Stimulated activated CD8-positive, alpha-beta memory T cell treated with anti-CD3 and anti-CD28 coated beads, Interleukin-12 subunit alpha, Interleukin-12 subunit beta, amount 100 ng/mL, for 1 hour (primary cell): ENCODE results near the gene CAV1.

Experiments
- DNase-seq: peaks from one replicate; pipeline ENCODE4 v3.0.0-alpha.2; 2020; ENCODE audit warnings: low read depth

The CAV1 gene

DNA sequence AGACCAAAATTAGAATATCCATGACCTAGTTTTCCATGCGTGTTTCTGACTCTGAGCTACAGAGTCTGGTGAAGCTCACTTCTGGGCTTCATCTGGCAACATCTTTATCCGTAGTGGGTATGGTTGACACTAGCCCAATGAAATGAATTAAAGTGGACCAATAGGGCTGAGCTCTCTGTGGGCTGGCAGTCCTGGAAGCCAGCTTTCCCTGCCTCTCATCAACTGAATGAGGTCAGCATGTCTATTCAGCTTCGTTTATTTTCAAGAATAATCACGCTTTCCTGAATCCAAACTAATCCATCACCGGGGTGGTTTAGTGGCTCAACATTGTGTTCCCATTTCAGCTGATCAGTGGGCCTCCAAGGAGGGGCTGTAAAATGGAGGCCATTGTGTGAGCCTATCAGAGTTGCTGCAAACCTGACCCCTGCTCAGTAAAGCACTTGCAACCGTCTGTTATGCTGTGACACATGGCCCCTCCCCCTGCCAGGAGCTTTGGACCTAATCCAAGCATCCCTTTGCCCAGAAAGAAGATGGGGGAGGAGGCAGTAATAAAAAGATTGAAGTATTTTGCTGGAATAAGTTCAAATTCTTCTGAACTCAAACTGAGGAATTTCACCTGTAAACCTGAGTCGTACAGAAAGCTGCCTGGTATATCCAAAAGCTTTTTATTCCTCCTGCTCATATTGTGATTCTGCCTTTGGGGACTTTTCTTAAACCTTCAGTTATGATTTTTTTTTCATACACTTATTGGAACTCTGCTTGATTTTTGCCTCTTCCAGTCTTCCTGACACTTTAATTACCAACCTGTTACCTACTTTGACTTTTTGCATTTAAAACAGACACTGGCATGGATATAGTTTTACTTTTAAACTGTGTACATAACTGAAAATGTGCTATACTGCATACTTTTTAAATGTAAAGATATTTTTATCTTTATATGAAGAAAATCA is 35.5 kb downstream of the CAV1 start:
- DNase-seq = no peak

DNA sequence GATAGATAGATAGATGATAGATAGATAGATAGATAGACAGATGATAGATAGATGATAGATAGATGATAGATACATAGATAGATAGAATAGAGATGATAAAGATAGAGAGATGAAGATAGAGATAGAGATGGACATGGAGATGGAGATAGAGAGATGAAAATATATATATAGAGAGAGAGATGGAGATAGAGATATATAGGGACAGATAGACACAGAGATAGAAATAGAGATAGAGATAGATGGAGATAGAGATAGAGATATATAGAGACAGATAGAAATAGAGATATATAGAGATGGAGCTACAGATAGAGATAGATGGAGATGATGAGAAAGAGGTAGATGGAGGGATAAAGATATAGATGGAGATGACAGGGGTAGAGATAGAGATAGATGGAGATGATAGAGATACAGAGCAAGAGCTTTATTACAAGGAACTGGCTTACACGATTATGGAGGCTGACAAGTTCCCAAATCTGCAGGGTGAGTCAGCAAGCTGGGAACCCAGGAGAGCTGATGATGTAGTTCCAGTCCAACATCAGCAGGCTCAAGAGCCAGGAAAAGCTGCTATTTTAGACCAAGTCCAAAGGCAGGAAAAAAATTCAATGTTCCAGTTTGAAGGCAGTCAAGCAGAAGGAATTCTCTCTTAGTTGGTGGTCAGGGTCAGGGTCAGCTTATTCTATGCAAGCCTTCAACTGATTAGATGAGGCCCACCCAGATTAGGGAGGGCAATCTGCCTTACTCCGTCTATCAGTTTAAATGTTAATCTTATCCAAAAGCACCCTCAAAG is 37.1 kb downstream of the CAV1 start:
- no peak for DNase-seq

DNA sequence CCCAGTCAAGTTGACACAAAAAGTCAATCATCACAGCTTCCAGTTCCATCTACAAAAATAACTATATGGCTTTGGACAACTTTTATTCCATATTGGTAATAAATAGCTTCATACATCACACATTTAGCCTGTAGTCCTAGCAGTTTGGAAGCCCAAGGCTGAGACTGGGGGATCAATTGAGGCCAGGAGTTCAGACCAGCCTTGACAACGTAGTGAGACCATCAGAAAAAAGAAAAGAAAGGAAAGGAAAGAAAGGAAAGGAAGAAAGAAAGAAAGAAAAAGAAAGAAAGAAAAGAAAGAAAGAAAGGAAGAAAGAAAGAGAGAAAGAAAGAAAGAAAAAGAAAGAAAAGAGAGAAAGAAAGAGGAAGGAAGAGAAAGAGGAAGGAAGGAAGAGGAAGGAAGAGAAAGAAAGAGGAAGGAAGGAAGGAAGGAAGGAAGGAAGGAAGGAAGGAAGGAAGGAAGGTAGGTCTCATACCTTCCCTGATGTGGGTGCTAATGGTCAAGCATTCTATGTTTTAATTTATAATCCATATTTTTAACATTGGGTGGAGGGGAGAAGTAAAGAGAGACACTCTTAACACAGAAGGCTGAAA is 37.8 kb downstream of the CAV1 start:
- DNase-seq = no peak

DNA sequence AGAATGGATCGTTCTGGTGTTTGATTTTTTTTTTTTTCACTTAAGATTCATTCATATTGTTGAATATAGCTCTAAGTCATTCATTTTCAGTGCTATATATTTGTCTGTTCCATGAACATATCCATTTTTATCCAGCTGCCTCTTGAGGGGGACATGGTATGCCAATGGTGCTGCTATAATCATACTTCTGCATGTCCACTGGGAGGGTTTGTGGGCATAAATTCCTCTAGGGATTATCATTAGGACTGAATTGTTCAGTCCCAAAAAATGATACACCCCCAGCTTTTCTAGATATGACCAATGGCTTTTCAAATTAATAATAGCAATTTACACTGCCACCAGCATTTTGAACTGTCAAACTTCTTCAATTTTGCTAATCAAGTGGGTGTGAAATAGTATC is 41.1 kb downstream of the CAV1 start:
- no peak for DNase-seq

DNA sequence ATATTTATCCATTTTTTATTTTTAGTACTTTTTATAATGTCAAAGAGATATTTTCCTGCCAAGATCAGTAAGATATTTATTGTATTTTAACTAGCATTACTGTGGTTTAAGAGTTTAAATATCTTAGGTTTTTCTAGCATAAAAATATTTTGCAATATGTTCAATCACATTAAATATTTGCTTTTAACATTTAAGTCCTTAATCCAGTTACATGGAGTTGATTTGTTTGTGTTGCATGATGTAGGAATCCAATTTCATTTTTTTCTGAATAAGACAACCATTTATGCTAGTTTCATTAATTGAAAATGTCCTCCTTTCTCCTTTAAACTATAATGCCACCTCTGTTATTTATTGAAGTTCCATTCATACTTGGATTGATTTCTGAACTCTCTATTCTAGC is 41.8 kb downstream of the CAV1 start:
- no peak for DNase-seq

DNA sequence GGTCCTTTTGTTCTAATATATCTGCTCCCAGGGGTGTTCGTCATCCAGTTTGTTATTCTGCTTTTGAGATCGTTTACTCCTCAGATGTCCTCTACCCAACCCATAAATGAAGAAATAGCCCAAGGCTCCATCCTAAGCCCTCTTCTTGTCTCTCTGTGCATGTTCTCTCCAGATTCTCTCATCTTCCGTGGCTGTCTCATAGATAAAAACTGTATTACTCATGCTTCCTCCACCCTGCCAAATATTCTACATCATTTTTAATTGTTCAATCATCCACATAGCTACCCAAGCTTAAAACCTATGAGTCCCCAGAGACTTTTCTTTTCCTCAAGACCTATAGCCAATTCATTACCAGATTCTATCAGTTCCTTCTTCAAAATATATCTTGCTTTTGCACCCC is 44.9 kb downstream of the CAV1 start:
- DNase-seq = no peak

DNA sequence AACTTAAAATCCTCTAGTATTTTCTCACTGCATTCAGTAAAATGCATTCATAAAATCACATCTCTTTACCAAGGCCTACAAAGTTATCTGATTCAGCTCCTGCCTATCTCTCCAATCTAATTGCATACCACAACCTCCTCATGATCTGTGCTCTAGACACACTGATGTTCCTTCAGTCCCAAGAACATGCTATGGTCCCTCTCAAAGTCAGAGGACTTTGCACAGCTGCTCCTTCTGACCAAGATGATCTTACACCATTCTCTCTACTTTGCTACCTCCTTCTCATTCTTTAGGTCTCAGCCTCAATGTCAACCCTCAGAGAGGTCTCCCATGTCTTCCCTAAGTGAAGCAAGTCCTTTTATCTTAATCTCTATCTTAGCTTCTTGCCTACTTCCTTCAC is 45.5 kb downstream of the CAV1 start:
- DNase-seq = no peak

DNA sequence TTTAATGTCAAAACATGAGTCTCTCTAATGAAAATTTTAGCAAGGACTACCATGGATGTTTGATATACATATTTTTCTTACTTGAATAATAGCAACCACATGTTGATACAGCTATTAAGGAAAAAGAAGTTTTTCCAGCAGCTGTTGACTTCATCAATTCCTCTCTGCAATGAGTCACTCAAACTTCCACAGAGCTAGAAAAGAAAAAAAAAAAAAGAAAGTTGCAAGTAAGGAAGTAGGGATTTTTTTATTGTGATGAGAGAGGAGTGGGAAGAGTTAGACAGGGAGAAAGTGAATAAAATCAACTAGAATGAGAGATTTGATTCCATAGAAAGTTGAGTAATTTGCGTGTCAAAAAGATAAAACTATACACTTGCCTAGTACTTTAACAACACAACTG is 46.2 kb downstream of the CAV1 start:
- DNase-seq = no peak

DNA sequence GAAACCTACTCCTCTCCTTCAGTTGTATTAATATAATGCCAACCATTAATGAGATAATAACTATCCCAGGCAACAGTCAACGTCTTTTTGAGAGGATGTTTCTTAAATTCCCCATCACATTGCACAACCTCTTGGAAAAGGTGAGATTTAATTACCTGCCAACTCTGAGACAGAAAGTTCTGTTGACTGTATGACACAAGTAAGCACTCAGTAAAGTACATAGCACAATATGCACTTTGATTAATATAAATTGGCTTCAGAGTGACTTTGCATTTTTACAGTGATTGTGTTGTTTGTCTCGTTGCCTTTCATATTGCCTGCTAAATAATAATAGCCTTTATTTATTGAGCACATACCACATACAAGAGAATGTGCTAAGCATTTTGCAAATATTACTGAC is 46.7 kb downstream of the CAV1 start:
- DNase-seq = no peak

DNA sequence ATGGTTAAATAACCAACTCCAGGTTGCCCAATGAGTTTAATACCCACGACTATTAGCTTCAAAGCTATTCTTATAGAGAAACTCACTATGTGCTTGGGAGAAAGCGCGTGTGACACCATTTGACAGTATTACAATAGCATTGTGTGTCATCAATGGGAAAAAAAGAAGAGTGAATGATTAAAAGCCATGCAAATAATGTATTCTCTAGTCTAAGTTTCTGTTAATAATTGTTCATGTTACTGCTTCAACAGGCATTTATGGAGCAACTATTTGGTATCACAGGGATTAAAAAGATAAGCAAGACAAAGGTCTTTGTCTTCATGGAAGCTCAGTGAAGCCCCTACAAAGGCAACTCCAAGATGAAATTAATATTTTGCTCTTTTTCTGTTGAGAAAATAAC is 47.2 kb downstream of the CAV1 start:
- no peak for DNase-seq

DNA sequence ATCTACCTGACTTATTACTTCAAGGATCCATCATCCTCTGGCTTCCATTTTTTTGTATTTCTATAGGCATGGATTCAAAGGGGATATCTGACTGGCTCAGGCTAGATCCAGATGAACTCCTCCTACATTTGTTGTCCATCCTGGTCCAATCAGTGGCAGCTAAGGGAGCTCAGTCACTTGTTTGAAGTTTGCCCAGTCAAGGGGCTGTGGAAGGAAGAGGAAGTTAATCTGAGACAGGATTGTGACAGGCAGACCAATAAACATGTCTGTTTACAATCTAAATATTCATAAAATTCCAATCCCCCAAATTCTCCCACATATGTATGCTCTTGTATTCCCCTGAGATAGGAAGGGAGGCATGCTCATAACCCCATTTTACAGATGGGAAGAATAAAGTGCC is 48.7 kb downstream of the CAV1 start:
- no peak for DNase-seq

DNA sequence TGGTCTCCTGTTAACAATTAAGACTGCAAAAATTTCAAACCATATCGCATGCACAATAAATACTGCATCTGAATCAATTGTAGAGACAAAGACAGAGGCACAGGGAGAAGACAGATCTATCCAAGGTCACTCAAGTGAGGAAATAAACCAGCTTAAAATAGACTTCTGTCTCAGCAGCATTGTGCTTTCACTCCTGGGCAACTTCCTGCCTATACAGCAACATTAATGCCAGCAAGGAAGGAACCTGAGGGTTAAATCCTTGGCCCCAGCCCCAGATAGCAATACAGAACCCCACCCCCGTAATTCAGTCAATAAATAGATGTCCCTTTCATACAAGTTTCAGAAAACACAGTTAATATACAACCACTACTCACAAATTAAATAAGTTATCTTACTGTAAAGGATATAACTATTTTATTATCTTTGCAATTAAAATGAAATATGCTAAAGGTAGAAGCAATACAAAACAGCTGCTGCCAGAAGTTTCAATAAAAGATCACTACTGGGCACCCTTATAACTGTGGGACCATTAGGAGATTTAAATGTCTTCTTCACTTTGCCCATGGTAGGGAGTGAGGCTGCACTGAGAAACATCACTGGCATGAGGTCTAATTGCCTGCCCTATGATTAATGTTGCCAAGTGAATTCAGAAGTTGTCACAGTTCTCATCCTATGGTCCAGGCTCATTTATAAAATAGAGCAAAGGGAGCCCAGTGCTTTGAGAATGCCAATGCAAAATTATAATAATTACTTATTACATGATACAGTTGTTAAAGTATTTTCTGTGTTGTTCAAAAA is 49.4 kb downstream of the CAV1 start:
- DNase-seq = no peak

DNA sequence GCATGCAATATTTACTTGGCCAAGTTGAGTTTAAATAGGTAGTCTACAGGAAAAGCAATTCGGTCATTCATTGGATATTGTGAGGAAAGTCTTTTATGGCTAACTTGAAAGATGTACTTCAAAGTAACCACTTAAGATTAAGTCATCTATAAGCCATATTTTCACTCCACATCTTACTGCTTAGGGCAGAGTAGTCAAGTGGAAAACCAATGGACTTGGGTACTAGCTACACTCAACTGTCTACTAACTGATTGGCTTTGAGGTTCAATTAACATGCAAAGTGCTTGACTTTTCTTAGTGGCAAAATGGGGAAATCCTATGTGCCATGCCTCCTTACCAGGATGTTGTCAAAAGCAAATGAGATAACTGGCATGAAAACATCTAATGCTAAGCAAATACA is 51.0 kb downstream of the CAV1 start:
- DNase-seq = no peak

DNA sequence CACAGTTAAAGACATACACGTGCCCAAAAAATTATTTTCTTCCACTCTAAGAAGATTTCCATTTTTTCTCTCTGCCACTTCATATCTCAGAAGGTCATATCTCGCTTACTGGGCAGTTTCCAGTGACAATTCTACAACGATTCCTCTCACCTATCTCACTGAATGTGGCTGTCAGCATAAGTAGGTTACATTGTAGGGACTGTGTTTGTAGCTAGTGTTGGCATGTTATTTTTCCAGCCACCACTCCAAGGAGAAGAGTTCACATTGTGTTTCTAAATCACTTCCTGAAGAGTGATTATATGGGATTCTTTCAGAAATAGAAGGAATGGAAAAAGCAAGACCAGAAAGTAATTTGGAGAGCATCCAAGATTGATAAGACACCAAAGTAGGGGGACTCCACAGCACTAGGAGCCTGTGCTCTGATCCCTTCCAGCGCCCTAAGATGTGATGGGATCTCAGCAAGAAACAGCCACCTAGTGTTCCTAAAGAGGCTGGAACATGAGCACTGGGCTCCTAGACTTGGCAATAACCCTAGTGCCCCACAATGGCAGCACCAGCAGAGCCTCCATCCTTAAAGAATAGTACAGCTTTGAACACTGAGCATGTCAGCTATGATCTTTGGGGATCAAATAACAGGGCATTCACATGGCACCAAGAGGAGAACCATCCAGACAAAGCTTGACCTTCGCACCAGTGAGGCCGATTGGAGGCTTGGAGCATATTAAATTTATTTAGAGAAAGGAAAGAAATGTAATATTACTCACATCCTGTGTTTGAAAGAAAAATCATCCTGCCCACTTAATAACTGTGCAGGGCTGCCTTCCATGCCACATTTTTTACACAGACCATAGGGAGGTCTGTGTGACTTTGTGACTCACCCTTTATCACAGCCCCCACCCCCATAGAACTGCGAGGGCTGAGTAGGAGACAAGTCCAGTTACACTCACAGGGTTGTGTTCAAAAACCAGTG is 51.8 kb downstream of the CAV1 start:
- no peak for DNase-seq

DNA sequence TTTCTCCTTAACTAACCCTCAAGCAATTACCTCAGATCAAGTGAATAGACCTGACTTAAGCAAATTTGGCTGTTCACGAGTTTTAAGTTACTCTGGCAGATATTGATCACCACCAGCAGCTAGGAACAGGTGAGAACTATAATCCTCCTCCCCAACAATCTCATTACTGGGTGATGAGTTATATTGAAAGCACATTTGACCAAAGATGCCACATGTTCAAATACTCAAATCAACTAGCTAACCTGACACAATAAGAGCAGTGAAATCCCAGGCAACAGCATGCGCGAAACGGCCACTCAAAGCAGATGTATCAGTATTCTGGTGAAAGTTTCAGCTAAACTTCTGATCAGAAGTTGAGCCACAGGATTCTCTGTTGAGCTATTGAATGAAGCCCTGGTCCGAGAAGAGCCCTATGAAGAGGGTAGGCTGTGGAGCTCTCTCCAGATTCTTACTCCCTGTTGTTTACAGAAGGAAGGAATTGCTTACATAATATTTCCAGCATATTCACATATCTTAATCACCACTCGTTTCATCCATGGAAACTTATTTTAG is 52.6 kb downstream of the CAV1 start:
- DNase-seq = no peak

DNA sequence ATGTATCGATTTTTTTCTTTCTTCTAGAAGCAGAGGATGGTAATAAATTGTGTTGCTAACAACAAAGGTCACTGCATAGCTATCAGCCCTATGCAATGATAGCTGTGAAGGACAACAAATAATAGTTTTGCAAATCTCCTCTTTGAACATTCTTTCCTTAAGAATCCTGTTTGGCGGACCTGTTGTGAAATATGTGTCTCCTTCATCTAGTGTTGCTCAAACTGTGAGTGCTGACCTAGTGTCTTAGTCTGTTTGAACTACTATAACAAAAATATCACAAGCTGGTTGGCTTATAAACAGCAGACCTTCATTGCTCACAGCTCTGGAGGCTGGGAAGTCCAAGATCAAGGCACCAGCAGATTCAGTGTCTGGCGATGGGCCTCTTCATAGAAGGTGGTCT is 53.7 kb downstream of the CAV1 start:
- DNase-seq = no peak

DNA sequence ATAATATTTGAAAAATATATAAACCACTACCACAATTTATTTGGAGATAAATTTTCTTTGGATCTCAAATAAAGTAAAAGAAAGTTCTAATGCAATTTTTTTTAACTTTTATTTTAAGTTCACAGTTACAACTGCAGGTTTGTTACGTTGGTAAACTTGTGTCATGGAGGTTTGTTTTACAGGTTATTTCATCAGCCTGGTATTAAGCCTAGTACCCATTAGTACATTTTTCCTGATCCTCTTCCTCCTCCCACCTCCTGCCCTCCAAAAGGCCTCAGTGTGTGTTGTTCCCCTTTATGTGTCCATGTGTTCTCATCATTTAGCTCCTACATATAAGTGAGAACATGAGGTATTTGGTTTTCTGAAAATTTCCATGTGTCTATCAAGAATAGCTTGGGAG is 54.5 kb downstream of the CAV1 start:
- no peak for DNase-seq

DNA sequence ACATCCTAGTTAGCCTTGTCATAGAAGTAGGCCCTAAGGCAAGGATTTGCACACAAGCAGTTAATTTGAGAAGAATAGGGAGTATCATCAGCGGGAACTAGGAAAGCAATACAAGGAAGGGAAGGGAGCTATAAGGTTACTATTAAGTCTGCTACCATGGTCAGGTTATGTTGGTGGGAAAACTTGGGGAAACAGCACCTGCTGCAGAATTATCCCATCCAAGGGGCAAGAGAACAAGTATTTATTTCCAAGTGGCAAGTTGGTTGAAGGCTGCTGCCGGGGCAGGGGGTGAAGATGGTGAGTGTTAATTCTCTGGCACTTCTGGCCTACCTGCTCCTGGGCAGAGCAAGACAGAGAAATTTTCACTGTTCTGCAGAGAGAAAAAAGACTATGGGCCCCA is 55.0 kb downstream of the CAV1 start:
- DNase-seq = no peak

DNA sequence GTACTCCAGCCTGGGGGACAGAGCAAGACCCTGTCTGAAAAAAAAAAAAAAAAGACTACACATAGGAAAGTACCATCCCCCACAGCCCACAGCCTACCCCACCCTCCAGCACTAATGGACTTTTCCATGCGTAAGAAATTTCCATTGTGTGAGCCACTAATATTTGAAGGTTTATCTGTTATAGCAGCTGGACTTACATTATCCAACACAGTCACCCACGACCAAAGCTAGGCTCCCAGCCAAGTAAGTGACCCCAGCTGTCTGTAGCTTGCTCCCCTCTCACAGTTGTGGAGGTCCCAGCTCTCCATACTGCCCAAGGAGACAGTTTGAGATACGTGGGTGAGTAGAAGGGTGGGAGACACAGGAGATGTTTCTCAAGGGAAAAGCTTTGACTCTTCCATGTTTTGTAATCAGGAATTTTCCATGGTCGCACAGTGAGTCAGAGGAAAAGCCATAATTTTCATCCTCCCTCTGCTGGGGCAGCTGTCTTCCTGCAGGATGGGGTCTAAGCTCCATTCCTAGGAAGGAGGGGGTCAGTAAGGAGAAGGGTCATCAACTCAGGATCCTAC is 57.4 kb downstream of the CAV1 start:
- no peak for DNase-seq

DNA sequence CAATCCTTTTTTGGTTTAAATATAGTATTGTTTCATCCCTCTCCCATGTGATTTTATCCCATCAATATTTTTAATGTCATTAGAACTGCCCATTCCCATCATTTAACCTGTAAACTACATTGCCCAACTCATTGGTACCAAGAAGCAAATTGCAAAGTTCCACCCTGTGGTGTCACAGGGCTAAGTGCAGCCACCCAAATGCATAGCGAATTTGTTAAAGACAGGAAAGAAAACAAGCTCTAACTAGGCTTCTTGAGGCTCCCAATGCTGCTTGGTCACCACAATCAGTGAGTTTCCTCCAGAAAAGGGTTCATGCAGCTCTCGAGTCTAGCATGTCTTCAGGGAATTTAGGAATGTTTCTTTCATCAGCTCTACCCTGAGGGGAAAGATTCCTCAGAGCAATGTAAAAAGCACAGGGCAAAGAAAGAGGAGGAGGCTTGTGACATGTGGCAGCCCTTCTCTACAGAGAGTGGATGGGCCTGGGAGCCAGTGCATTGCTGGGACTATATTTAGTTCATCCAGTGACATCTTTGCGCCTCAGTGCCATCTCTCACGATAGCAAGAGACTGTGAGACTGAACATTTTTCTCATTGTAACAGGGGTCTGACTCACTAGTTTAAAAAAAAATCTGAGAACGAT is 58.1 kb downstream of the CAV1 start:
- DNase-seq = no peak
